ENCODE results near the gene MRPL21. TPM values are rescaled to one million over a fixed set of nuclear protein-coding genes. Genes with fewer than 3 reads are reported as not detected.

Gene MRPL21
- 10 to 100 TPM; 39.0 to 47.4 (median 40.3) TPM for total RNA-seq
- total RNA-seq (2013), result 36.6 TPM

DNA sequence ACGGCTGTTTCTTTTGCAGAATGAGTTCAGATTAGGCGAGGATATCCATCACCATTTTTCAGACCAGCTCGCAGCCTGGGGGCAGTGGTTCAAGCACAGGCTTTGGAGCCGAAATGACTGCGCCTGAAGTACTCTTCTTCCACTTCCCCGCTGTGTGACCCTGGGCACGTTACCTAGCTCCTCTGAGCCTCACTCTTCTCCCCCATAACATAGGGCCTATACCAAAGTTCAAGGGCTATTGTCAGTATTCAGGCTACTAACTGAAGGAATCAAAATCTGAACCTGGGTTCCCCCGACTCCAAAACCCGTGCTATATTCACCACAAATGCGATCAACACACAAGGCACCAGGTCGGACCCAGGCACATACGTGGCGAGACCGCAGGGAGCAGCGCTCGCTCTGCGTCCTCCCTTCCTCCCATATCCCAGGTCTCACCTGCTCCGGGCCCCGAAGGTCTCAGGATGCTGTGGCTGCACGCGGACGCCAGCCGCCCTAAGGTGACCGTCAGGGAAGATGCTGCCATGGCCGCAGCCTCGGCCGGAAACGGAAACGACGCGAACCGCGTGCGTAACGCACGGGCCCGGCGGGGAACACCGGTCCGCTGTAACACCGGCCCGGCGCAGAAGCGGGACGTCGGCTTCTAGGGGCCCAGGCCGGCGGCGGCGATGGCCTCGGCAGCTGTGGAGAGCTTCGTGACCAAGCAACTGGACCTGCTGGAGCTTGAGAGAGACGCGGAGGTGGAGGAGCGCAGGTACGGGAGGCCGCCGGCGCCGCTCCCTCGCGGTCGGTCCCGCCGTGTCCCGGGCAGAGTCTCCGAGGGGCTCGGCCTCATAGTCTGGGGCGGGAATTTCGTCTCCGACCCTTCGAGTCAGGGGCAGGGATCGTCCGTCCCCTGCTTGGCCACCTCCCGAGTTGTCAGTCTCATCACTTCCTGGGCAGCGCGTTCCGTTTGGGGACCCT lies at the start of gene MRPL21, which contains the start of gene IGHMBP2:
Gene MRPL21, minus strand, starts transcription at position 545 of the 960 bp plus-strand sequence. Its CDS starts 22 bp downstream, at position 523.
Gene IGHMBP2, plus strand, starts transcription at position 604 of the 960 bp plus-strand sequence. Its CDS starts 62 bp downstream, at position 666.
- H3K4me1 Mint-ChIP-seq, result peaks cover 37 to 57% of the 10 kb centered on the region in 2 donors
- DNase-seq (peak; percentile 88 to 93), ATAC-seq (peak; percentile 93 to 97 (median 97))
- no peaks in the 10 kb centered on the region for H3K27me3 Mint-ChIP-seq (ENCODE audit: low read depth in 2 of 2)
- Histone ChIP-seq H3K36me3 (ENCODE audit: control insufficient read depth, insufficient read depth, low read length) (peaks cover 21% of the 10 kb centered on the region), H3K27me3 (ENCODE audit: control insufficient read depth, insufficient read depth, low read length) (no peaks in the 10 kb centered on the region), H3K27ac (ENCODE audit: low read length) (peak within 1 kb of the TSS; percentile 81), H3K4me3 (ENCODE audit: low read length) (peak within 1 kb of the TSS; percentile 63), H3K4me1 (ENCODE audit: control insufficient read depth, insufficient read depth, low read length) (peaks cover 20% of the 10 kb centered on the region), H3K9me3 (ENCODE audit: control insufficient read depth, insufficient read depth, low read length) (no peaks in the 10 kb centered on the region)
- intact Hi-C loops (cut with micrococcal nuclease), result loop anchor here (1.0 to 5.0 kb wide), 2 partner anchors 64 to 184 kb away; no protein-coding TSS in a partner anchor
- H3K9me3 Mint-ChIP-seq, result no peaks in the 10 kb centered on the region
- H3K36me3 Mint-ChIP-seq, result no peaks in the 10 kb centered on the region
- H3K27ac Mint-ChIP-seq, result peak within 1 kb of the TSS; percentile 93 to 98
- TF ChIP-seq, protein P1, sequence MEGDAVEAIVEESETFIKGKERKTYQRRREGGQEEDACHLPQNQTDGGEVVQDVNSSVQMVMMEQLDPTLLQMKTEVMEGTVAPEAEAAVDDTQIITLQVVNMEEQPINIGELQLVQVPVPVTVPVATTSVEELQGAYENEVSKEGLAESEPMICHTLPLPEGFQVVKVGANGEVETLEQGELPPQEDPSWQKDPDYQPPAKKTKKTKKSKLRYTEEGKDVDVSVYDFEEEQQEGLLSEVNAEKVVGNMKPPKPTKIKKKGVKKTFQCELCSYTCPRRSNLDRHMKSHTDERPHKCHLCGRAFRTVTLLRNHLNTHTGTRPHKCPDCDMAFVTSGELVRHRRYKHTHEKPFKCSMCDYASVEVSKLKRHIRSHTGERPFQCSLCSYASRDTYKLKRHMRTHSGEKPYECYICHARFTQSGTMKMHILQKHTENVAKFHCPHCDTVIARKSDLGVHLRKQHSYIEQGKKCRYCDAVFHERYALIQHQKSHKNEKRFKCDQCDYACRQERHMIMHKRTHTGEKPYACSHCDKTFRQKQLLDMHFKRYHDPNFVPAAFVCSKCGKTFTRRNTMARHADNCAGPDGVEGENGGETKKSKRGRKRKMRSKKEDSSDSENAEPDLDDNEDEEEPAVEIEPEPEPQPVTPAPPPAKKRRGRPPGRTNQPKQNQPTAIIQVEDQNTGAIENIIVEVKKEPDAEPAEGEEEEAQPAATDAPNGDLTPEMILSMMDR (IDR thresholded peaks at IDR 0.05), result no peak
- peak within 1 kb of the TSS; percentile 99 for H3K4me3 Mint-ChIP-seq
- under 1% methylated on average over 78 of the region's 78 CpGs for WGBS (ENCODE audit: insufficient coverage)

DNA sequence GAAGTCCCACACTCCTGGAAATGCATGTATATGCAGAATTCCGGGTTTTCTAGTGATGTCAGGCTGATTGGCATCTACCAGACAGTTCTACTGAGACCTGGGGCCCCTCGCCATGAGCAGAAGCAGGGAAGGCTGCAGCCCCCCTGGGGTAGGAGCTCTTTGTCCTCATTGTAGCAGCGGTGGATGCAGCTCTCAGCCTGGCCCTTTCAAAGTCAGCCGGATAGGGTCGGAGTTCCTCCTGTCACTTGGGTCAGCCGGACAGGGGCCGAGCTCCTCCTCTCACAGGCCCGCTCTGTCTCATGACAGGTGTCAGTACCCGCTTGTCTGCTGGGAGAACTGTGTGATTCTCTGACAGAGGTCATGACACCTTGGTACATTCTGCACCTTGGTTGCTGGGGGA lies 47.1 kb upstream of the MRPL21 start:
- 84% methylated on average over 9 of the region's 9 CpGs for WGBS (ENCODE audit: insufficient coverage)
- ATAC-seq, result no peak
- Histone ChIP-seq H3K4me1 (ENCODE audit: control insufficient read depth, insufficient read depth, low read length) (peaks cover 7% of the 10 kb centered on the region), H3K9me3 (ENCODE audit: control insufficient read depth, insufficient read depth, low read length) (no peaks in the 10 kb centered on the region), H3K36me3 (ENCODE audit: control insufficient read depth, insufficient read depth, low read length) (no peaks in the 10 kb centered on the region), H3K27ac (ENCODE audit: low read length) (no peak overlapping the region), H3K4me3 (ENCODE audit: low read length) (no peak overlapping the region), H3K27me3 (ENCODE audit: control insufficient read depth, insufficient read depth, low read length) (no peaks in the 10 kb centered on the region)
- TF ChIP-seq, protein P1 (IDR thresholded peaks at IDR 0.05), result no peak
- peaks cover 0 to 12% of the 10 kb centered on the region in 2 donors for H3K4me1 Mint-ChIP-seq
- H3K27ac Mint-ChIP-seq, result no peak overlapping the region
- H3K9me3 Mint-ChIP-seq, result no peaks in the 10 kb centered on the region
- no peak overlapping the region for H3K4me3 Mint-ChIP-seq
- DNase-seq, result no peak
- H3K27me3 Mint-ChIP-seq (ENCODE audit: low read depth in 2 of 2), result no peaks in the 10 kb centered on the region
- intact Hi-C loops (cut with micrococcal nuclease), result no loop called here
- no peaks in the 10 kb centered on the region for H3K36me3 Mint-ChIP-seq

DNA sequence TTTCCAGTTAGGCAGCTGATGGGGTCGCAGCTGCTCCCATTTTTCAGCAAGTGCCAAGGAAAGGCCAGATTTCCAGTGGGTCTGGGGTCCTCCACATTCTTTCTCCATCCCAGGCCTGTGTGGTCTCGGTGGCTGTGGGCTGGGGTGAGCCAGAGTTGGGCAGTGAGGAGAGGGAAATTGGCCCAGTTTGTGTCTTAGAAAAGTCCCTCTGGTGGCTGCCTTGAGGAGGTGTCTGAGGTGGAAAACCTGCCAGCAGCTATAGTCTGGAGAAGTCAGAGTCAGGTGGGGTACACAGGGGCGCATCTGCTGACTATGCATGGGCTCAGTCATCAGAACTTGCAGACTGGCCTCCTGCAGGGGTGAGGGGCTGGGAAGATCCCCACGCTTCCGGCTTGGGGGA lies 46.6 kb upstream of the MRPL21 start:
- Mint-ChIP-seq H3K27me3 (ENCODE audit: low read depth in 2 of 2) (no peaks in the 10 kb centered on the region), H3K9me3 (no peaks in the 10 kb centered on the region), H3K4me1 (peaks cover 0 to 8% of the 10 kb centered on the region in 2 donors), H3K27ac (no peak overlapping the region), H3K4me3 (no peak overlapping the region), H3K36me3 (no peaks in the 10 kb centered on the region)
- no peak for DNase-seq
- Histone ChIP-seq H3K9me3 (ENCODE audit: control insufficient read depth, insufficient read depth, low read length) (no peaks in the 10 kb centered on the region), H3K4me3 (ENCODE audit: low read length) (no peak overlapping the region), H3K4me1 (ENCODE audit: control insufficient read depth, insufficient read depth, low read length) (peaks cover 3% of the 10 kb centered on the region), H3K36me3 (ENCODE audit: control insufficient read depth, insufficient read depth, low read length) (no peaks in the 10 kb centered on the region), H3K27me3 (ENCODE audit: control insufficient read depth, insufficient read depth, low read length) (no peaks in the 10 kb centered on the region), H3K27ac (ENCODE audit: low read length) (no peak overlapping the region)
- intact Hi-C loops (cut with micrococcal nuclease), result no loop called here
- WGBS (ENCODE audit: insufficient coverage), result 83% methylated on average over 4 of the region's 5 CpGs
- TF ChIP-seq, protein P1 (IDR thresholded peaks at IDR 0.05), result no peak
- ATAC-seq, result no peak
